Right renal pelvis (tissue), 4 donors: ENCODE results near the gene MTUS2. TPM values are rescaled to one million over a fixed set of nuclear protein-coding genes. Genes with fewer than 3 reads are reported as not detected.

Experiments
- DNase-seq, 4 donors: peaks; one replicate each; pipeline ENCODE4 v3.0.0-alpha.2; 2013; ENCODE audit warnings: low read depth in 4 of 4, low spot score in 3 of 4, missing footprints in 1 of 4
- polyA plus RNA-seq, 4 donors: library from polyadenylated mRNA; unstranded; fragments of 120-200 nt; gene quantifications; one replicate each; pipeline ENCODE4 v1.2.1, GENCODE V29; 2013; ENCODE audit not compliant: insufficient read length in 4 of 4

MTUS2 gene
- polyA plus RNA-seq, 4 donors: 0.89 to 1.7 (median 1.2) TPM

DNA sequence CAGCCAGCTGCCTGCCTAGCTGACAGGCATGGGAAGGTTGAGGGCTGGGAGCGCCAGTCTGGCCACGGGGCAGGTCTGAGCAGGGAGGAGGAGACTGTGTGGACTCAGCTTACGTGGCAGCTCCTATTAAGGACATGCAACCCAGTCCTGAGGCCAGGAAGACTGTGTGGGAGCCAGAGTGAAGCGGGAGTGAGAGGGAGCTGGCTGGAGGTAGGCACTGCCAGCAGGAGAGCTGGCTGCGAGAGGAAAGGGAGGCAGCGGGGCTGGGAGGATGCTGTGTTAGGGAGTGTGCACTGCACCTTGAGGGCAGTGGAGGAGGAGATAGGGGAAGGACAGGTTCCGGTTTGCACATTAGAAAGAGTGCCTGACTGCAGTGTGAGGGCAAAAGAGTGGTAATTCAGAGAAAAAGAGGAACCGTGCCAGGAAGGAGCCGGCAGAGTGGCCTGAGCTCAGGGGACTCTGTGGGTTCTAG lies 676.1 kb downstream of the MTUS2 start:
- DNase-seq: no peak

DNA sequence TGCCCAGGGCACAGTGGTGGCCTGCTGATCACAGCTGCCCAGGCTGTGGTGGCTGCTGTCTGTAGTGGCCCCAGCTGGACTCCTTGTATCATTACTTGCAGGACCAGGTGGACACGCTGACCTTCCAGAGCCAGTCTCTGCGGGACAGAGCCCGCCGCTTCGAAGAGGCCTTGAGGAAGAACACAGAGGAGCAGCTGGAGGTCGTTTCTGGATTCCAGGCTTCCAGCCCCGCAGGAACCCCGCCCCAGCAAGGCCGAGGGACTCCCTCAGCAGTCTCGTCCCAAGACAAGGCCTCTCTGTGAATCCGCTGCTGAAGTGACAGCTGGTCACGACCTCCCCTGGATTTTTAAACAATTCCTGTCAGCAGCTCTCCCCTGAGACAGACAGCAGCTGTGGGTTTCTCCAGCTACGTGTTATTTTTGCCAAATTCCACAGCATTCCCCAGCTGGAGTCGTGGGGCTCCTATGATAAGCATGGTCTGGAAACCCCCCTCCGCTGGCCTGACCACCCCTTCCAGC lies 677.1 kb downstream of the MTUS2 start:
- peak; percentile 66 to 77 (median 76) for DNase-seq

DNA sequence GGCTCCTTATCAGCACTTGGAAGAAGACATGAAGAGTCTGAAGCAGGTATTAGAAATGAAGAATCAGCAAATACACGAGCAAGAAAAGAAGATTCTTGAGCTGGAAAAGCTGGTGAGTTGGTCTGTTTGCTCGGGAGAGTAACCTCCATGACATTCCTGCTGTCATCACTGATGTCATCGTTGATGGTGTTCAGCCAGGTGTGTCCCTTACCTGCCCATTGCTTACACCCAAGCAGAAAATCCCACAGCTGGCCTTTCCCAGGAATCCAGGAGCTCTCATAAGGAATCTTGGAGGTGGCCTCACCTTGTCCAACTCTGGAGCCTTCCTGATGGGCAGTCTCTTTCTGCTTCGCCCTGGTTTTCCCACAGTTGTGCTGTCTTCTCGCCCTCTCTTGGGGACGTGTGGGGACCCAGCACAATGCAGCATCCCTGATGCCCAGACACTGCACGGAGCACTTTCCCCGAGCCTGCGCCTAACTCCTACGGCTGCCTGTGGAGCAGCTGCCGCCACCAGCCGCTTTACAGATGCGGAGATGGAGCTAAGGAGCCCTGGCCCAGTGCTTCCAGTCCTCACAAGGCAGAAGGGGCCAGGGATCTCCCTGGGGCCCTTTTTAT lies 678.4 kb downstream of the MTUS2 start:
- no peak for DNase-seq

DNA sequence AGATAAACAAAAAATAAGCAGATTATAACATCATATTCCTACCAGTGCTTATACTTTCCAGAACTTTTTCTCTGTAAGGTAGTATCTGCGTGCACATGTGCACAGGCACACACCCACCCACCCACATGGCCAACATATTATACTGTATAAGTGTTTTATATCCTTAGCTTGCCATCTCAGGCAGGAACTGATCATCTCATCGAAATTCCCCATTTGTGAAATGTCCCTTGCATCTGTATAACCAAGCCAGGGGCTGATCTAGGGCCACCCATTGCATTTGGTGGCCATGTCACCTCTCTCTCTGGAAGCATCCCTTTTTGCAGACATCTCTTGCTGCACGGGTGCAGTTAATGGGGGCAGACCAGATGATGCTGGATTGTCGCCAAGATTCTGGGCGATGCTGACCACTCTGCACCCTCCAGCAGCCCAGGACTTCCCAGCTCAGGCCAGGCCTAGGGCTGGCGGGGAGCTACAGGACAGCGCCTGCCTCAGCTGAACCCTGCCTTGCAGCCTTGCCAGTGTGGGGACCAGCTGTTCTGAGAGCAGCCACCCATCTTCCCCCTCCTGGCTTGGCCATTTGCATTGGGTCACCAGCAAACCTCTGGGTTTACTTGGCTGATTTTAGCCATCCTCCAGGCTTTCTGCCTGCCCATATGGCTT lies 679.5 kb downstream of the MTUS2 start:
- DNase-seq: no peak

DNA sequence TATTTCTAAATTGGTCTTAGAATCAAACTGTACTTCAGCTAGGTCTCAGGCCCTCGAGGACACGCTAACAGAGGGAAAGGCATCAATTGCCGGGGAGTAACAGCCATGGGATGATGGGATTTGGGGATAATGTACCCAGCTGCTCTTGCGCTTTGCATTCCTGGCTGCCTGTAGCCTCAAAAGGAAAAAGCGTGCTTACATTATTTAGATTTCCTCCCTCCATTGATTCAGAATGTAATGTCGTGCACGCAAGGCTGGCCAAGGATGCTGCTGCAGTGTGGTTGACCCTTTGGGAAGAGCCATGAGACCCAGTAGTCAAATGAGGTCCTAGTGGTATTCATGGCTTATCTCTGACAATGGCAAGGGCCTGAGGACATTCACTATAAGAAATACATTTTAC lies 680.2 kb downstream of the MTUS2 start:
- DNase-seq: no peak

DNA sequence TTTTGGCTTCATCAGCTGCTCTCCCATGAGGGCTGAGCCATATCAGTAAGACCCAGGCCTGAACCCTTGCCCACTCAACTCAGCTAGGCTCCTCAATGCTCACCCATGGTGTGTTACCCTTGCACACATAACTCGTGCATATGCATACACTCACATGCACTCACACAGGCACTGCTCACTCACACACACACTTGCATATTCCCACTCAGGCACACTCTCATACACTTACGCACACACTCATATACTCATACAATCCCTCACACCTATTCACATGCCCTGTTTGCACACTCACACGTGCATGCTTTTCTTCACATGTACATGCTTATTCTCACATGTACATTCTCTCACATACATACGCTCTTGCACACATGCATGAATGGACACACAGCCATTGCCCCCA lies 681.5 kb downstream of the MTUS2 start:
- no peak for DNase-seq

DNA sequence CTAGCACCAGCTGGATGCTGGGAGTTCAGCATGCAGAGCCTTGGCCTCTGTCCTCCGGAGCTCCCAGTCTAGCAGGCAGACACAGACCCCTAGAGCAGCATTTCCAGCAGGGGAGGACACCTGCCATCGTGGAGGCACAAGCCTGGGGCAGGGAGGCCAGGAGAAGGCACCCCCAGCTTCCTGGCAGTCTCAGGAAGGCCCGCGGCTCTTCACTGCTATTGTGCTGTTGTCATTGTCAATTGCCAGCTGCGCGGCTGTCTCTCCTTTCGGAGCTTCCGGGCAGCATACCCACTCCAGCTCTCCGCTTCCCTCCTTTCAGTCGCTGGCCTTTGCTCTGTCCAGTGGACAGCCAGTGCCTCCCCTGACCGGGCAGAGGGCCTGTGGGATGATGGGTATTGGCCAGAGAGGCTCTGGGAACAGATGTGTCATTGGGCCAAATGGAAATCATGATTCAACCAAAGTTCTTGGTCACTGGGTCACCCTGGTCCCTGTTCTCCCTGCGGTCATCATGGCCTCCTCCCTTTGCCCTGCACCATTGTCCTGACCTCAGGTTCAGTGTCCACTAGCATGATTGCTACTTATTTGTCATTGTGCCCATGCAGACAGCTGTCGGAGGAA lies 682.4 kb downstream of the MTUS2 start:
- DNase-seq: no peak

DNA sequence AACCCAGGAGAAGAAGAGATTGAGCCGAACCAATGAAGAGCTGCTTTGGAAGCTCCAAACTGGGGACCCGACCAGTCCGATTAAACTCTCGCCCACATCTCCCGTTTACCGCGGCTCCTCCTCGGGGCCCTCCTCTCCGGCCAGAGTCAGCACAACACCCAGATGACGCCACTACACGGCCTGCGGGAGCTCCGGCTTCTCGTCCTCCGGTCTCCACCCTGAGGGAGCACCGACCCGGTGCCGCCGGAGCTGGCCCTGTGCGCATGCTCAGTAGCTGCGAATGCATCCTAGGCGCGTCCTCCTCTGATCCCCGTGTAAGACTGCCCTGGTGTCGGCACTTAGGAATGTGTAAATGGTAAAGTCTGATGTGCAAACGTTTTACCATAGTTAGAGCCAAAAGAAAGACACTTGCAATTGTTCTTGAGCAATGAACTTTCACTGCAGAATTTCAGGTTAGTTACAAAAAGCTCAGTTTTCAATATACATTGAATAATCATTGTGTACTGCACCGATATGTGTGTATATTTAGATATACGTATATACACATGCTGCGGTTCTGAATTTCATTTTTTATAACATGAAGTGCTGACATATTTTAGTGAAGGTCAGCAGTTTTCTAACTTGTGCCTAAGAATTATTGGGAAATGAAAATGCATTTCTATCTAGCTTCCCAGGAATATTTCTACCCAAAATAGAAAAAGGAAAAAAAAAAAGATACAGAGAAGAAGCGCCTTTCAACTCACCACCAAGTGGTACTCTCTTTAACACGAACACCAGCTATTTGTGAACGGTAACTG lies 683.1 kb downstream of the MTUS2 start:
- DNase-seq: no peak

DNA sequence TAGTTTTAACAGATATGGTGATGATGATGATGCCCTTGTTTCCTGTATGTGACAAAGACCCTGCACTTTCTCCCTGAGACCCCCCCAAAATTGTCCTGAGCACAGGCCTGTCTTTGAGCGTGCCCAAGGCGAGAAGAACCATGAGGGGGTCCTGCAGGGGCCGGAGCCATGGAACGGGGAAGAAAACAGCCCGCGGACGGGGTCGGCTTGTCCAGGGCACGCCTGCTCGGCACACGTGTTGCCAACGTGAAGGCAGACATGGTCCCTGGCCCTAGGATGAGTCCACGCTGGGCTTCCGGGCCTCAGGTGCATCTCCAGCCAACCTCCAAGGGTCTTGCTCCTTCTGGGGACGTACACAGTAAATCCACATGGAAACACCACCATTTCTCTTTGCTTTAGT lies 684.6 kb downstream of the MTUS2 start:
- no peak for DNase-seq

DNA sequence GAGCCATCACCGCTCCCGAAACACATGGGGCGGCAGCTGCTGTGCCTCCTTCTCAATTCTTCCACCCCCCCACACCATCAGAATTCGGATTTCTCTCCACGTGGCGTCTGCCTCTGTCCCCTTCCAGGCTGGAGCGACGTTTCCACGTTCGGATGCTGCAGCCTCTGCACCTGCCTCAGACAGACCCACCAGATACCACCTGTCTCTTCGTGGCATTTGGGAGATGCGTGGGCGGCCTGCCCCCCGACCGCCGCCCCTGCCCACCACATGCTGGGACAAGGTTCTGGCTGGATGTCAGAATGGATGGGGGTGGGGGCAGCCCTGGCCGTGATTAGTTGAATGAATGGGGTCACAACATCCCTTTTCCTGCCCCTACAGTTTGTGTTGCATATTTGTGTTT lies 685.4 kb downstream of the MTUS2 start:
- no peak for DNase-seq

DNA sequence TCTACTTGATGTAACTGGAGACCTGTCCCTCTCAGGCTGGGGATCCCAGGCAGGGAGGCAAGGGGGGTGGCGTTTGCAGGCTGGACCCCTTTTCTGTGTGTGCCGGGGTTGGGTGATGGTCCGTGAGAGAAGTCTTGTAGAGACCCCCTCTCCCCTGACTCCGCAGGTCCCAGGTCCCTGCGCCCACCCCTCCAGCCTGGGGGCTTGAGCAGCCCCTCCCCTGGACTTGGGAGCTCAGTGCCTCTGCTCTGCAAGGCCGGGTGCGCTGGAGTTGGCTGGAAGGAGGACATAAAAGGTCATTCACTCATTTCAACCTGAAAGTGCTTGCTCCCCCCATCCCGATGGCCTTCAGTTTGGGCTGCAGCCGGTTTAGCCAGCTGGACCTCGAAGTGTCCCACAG lies 685.8 kb downstream of the MTUS2 start:
- DNase-seq: no peak

DNA sequence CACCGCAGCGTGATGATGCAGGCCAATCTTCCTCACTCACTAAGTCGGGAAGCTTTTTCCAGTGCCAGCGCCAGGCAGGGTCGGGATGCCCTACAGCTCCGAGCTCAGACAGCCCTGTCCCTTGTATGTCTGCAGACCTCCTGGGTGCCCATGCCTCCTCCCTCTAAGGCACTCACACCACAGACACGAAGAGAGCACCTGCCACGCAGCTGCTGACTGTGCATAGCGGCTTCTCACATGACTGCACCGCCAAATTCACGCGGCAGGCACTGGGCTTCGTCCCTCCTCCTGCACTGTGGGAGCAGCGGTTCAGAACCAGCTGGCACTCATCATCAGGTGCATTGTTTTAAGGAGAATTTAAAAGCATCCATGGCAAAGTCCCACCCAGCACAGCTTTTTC lies 687.2 kb downstream of the MTUS2 start:
- DNase-seq: no peak

DNA sequence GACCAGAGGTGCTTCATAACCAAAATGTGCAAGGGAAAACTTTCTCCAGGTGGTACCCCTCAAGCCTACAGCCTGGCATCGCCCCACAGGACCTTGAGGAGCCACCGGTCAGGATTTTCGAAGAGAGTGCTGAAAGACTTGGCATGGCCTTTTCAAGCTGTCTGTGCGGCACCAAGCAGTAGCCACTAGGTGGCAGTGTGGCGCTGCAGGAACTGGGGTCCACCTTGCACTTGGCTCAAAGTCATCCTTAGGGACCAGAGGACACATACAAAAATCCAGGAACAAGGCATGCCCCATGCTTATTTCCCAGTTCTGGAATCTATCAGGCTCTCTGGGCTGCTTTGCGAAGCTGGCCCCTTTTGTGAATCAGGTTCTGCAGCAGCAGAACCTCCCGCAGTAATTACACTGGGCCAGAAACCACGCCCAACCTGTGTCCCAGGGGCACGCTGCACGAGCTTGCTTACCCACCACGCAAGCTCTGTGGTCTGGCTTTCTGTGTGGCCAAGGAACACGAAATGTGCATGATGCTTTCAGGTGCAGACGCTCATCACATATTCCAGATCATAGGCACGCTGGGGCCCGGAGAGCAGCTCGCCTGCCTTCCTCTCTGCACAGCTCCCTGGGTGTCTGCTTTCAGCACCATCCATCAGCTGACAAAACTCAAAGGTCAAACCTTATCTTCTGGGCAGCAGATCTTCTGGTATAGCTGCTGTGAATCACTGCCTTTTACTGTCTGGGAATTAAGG lies 688.2 kb downstream of the MTUS2 start:
- DNase-seq: peak; percentile 73 to 85 (median 79)

DNA sequence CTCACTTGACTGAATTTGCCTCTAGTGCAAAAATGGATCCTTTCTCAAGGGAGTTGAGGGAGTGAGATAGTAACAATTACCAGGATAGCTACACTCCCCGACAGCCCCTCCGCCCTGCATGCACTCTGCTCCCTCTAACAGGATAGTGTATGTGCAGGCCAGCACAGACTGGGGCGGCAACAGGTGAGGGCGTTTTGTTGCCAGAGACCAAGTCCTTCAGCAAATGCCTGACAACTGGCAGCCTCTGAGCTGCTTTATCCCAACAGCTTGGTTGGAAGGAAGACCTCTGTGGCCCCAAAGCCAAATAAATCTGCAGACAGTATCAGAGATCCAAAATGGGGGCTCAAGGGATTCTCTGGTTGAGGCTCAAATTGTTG lies 688.7 kb downstream of the MTUS2 start:
- no peak for DNase-seq

DNA sequence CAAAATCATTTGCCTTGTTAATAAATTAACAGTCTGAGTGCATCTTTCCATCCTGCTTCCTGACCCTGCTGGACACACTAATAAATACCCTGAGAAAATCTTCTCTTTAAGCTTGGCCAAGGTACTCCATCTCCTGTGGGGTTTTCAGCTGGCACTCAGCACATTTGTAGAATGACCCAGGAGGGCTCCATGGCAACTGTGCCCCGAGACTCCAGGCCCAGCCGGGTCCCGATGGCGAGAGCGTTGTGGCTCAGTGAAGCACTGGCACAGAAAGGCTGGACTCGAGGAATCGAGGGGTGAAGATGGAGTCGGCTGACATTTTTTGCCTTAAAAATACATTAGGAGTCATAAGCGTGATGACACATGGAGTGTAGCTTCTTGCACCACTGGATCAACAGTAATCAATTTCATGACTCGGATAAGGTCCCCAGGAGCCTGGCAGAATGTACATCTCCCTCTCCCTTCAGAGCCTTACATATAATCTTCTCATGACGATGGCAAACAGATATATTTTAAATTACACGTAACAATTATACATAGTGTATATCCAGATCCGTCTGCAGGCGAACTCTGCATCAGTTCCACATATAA lies 690.0 kb downstream of the MTUS2 start:
- no peak for DNase-seq

DNA sequence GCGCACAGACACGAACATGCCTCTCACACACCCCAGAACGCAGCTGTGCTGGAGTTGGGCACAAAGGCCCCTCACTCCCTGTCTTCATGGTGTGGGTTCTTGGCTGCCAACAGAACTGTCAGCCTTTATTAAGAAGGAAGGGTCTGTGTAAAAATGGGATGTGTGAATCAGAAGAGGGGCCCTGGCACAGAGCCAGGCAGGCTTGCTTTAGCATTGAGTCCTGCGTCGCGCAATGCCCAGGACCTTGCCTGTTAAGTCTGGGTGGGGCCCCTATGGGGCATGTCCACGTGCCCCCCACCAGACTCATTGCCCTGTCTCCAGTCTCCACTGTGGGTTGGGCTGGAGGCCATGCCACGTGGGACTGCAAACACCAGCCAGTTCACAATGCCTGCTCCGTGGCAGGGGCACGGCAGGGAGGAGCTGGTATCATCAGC lies 690.5 kb downstream of the MTUS2 start:
- DNase-seq: no peak

DNA sequence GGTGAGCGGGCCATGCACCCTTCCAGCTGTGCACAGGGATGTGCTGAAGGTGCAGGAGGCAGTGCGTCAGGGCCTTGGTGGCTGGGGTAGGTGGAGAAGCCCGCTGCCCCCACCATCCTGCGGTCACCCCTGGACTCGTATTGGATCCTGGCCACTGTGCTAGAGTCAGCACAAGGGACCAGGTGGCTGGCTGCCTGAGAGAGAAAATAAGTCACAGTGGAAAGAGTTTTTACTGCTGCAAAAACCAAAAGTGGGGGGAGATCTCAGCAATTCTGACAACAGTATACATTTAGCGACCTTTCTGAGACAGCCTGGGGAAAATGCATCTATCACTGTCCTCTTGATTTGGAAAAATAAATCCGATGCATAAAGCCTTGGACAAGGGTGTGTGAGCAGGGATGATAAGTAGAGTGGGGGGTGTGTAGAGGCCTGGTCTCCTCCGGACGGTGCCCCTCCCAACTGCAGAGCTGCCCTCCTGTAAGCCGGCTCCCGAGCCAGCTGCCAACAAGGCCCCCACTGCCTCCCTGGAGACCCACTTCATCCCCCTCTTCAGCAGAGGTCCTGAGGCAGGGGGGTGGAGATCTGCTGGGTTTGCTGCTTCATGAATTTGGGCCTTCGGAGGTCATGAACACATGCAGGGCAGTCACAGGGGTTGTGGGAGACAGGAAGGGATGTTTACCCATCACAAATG lies 691.1 kb downstream of the MTUS2 start:
- DNase-seq: no peak

DNA sequence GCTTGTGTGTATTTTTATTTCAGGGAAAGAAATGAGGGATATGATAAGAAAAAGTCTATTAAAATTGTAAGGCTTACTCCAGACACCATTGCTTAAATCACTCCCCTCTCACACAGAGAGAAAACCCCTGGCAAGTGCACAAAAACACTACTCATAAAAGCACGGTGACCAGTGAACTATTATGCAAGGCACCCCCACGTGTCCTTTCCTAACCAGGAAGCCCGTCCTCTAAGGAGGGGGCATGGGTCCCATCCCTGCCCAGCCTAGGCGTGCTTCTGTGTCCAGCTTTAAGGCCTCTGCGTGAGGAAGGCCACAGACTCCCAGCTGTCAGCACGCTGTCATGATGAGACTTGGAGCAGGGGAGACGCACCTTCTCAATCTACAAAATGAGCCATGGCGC lies 691.8 kb downstream of the MTUS2 start:
- DNase-seq: no peak
